Keratinocyte (primary cell): ENCODE data around the gene GGNBP2.
"Not testable (repeated sequence)": the region's sequence is repeated elsewhere in the genome, so short reads cannot be mapped to it uniquely, and the experiment has no call there.

Experiments used
- CTCF ChIP-seq, 3 experiments: IDR thresholded peaks in 1 of 3; conservative IDR thresholded peaks in 1 of 3; optimal IDR thresholded peaks in 1 of 3; 2 replicates in 2 of 3; 3 replicates in 1 of 3; pipeline versions ENCODE3 to v1.5.1; 2011; ENCODE audit warnings: low read length in 3 of 3, mild to moderate bottlenecking in 3 of 3, moderate library complexity in 2 of 3, control low read depth in 1 of 3, inconsistent platforms in 1 of 3; ENCODE audit not compliant: insufficient read depth in 2 of 3; ENCODE audit errors: extremely low read depth in 1 of 3
- EZH2 ChIP-seq: IDR thresholded peaks from one replicate; pipeline ENCODE4 v1.6.1; 2012; ENCODE audit warnings: inconsistent platforms, mild to moderate bottlenecking, low read length, moderate library complexity

DNA sequence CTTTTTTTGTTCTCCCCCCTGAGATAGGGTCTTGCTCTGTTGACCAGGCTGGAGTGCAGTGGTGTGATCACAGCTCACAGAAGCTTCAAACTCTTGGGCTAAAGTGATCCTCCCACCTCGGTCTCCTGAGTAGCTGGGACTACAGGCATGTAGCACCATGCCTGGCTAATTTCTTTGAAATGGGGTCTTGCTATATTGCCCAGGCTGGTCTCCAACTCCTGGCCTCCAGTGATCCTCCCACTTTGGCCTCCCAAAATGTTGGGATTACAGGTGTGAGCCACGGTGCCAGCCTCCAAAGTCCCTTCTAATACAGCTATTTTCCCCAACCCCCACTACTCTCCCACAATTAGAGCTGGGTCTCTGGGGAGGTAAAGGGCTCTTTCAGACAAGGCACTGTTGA is 36.3 kb upstream of the GGNBP2 start:
- TF ChIP-seq CTCF (optimal IDR thresholded peaks at IDR 0.05 in 1 of 3, IDR thresholded peaks at IDR 0.05 in 1 of 3, conservative IDR thresholded peaks at IDR 0.05 in 1 of 3; ENCODE audit: extremely low read depth in 1 of 3, insufficient read depth in 2 of 3, low read length in 3 of 3); EZH2: not testable (repeated sequence)
